H9 (cell line): ENCODE measurements around the gene APOM. TPM values are rescaled to one million over a fixed set of nuclear protein-coding genes. Genes with fewer than 3 reads are reported as not detected.

Experiments used
- DNase-seq: peaks from one replicate; pipeline ENCODE4 v3.0.0-alpha.2; 2017
- H2AFZ ChIP-seq: one replicate; pipeline ENCODE4 v1.6.1; 2013; ENCODE audit warnings: mild to moderate bottlenecking, low read length, control low read depth, moderate library complexity
- H2AK5ac ChIP-seq: 2 replicates; pipeline ENCODE4 v1.6.1; 2013; ENCODE audit warnings: low read length, control low read depth, mixed read lengths; ENCODE audit not compliant: insufficient read length
- H2BK120ac ChIP-seq: one replicate; pipeline ENCODE4 v1.6.1; 2013; ENCODE audit warnings: low read depth, mild to moderate bottlenecking, low read length, control low read depth, inconsistent platforms; ENCODE audit not compliant: poor library complexity, severe bottlenecking
- H2BK12ac ChIP-seq: 2 replicates; pipeline ENCODE4 v1.6.1; 2013; ENCODE audit warnings: low read length, control low read depth, mixed read lengths, low read depth; ENCODE audit not compliant: insufficient read length
- H2BK15ac ChIP-seq: 2 replicates; pipeline ENCODE4 v1.6.1; 2013; ENCODE audit warnings: low read depth, low read length, control low read depth
- H2BK20ac ChIP-seq: one replicate; pipeline ENCODE4 v1.6.1; 2013; ENCODE audit warnings: low read depth, mild to moderate bottlenecking, low read length, control low read depth, inconsistent platforms; ENCODE audit not compliant: poor library complexity, severe bottlenecking
- H2BK5ac ChIP-seq: 2 replicates; pipeline ENCODE4 v1.6.1; 2013; ENCODE audit warnings: low read length, control low read depth, mixed read lengths; ENCODE audit not compliant: insufficient read length
- H3K14ac ChIP-seq: 2 replicates; pipeline ENCODE4 v1.6.1; 2013; ENCODE audit warnings: low read length, control low read depth; ENCODE audit not compliant: insufficient read depth
- H3K18ac ChIP-seq: 2 replicates; pipeline ENCODE4 v1.6.1; 2013; ENCODE audit warnings: low read depth, mild to moderate bottlenecking, mixed read lengths, low read length, control low read depth; ENCODE audit not compliant: insufficient read length
- H3K23ac ChIP-seq: 2 replicates; pipeline ENCODE4 v1.6.1; 2013; ENCODE audit warnings: low read length, control low read depth, mixed read lengths, low read depth; ENCODE audit not compliant: insufficient read length
- H3K23me2 ChIP-seq: 2 replicates; pipeline ENCODE4 v1.6.1; 2013; ENCODE audit warnings: low read depth, mild to moderate bottlenecking, mixed read lengths, low read length, control low read depth; ENCODE audit not compliant: insufficient read length, poor library complexity, severe bottlenecking
- H3K27ac ChIP-seq: 2 replicates; pipeline ENCODE4 v1.5.1; 2013; ENCODE audit warnings: low read length, control low read depth, mixed read lengths, low read depth; ENCODE audit not compliant: insufficient read length
- H3K27me3 ChIP-seq: 2 replicates; pipeline ENCODE4 v1.6.1; 2013; ENCODE audit warnings: low read length, control low read depth, inconsistent platforms; ENCODE audit not compliant: insufficient read depth
- H3K4ac ChIP-seq: 2 replicates; pipeline ENCODE4 v1.6.1; 2013; ENCODE audit warnings: low read depth, mild to moderate bottlenecking, control low read depth, inconsistent platforms, low read length, moderate library complexity
- H3K4me1 ChIP-seq: 2 replicates; pipeline ENCODE4 v1.6.1; 2013; ENCODE audit warnings: low read length, control low read depth, inconsistent platforms; ENCODE audit not compliant: insufficient read depth
- H3K4me2 ChIP-seq: 2 replicates; pipeline ENCODE4 v1.6.1; 2013; ENCODE audit warnings: low read length, control low read depth, mixed read lengths; ENCODE audit not compliant: insufficient read length, insufficient read depth
- H3K56ac ChIP-seq: 2 replicates; pipeline ENCODE4 v1.6.1; 2013; ENCODE audit warnings: low read depth, mild to moderate bottlenecking, mixed read lengths, low read length, control low read depth; ENCODE audit not compliant: insufficient read length
- H3K79me1 ChIP-seq: 2 replicates; pipeline ENCODE4 v1.6.1; 2013; ENCODE audit warnings: low read depth, mild to moderate bottlenecking, moderate library complexity, low read length, control low read depth, inconsistent platforms; ENCODE audit not compliant: insufficient read depth, poor library complexity, severe bottlenecking
- H3K79me2 ChIP-seq: 2 replicates; pipeline ENCODE4 v1.6.1; 2013; ENCODE audit warnings: low read length, control low read depth, inconsistent platforms; ENCODE audit not compliant: insufficient read depth
- H3K9ac ChIP-seq: 2 replicates; pipeline ENCODE4 v1.6.1; 2013; ENCODE audit warnings: low read length, control low read depth, mixed read lengths; ENCODE audit not compliant: insufficient read length; ENCODE audit errors: extremely low read depth
- H3K9me3 ChIP-seq: one replicate; pipeline ENCODE4 v1.6.1; 2013; ENCODE audit warnings: low read depth, low read length, inconsistent platforms; ENCODE audit not compliant: control insufficient read depth
- H3T11ph ChIP-seq: one replicate; pipeline ENCODE4 v1.6.1; 2013; ENCODE audit warnings: mild to moderate bottlenecking, low read length, control low read depth, inconsistent platforms
- H4K20me1 ChIP-seq: one replicate; pipeline ENCODE4 v1.6.1; 2013; ENCODE audit not compliant: control insufficient read depth, insufficient read length, insufficient read depth
- H4K5ac ChIP-seq: 2 replicates; pipeline ENCODE4 v1.6.1; 2013; ENCODE audit warnings: low read depth, mild to moderate bottlenecking, mixed read lengths, low read length, control low read depth; ENCODE audit not compliant: insufficient read length
- H4K8ac ChIP-seq: replicated peaks from 2 replicates; pipeline ENCODE4 v1.6.1; 2013; ENCODE audit warnings: low read length, control low read depth, mixed read lengths, low read depth; ENCODE audit not compliant: insufficient read length
- H4K91ac ChIP-seq: 2 replicates; pipeline ENCODE4 v1.6.1; 2013; ENCODE audit warnings: low read depth, mild to moderate bottlenecking, moderate library complexity, mixed read lengths, low read length, control low read depth; ENCODE audit not compliant: insufficient read length
- H3K27ac Mint-ChIP-seq, 3 experiments: 2 replicates in 2 of 3; 3 replicates in 1 of 3; pipeline ENCODE4 v1.8.0; 2020 to 2021; ENCODE audit warnings: mixed read lengths in 3 of 3, mild to moderate bottlenecking in 1 of 3, moderate library complexity in 1 of 3
- H3K27me3 Mint-ChIP-seq: 2 replicates; pipeline ENCODE4 v1.8.0; 2021; ENCODE audit warnings: low read depth, mild to moderate bottlenecking, moderate library complexity, mixed read lengths
- H3K36me3 Mint-ChIP-seq, 3 experiments: 2 replicates in 2 of 3; 3 replicates in 1 of 3; pipeline ENCODE4 v1.8.0; 2020 to 2021; ENCODE audit warnings: low read depth in 3 of 3, mixed read lengths in 3 of 3; ENCODE audit not compliant: insufficient read depth in 1 of 3
- H3K4me1 Mint-ChIP-seq, 2 experiments: 2 replicates each; pipeline ENCODE4 v1.8.0; 2020; ENCODE audit warnings: mixed read lengths in 2 of 2
- H3K4me3 Mint-ChIP-seq, 2 experiments: 2 replicates in 1 of 2; 3 replicates in 1 of 2; pipeline ENCODE4 v1.8.0; 2020 to 2021; ENCODE audit warnings: mild to moderate bottlenecking in 2 of 2, mixed read lengths in 2 of 2, moderate library complexity in 1 of 2
- H3K9me3 Mint-ChIP-seq, 2 experiments: 2 replicates in 1 of 2; 3 replicates in 1 of 2; pipeline ENCODE4 v1.8.0; 2020; ENCODE audit warnings: mild to moderate bottlenecking in 2 of 2, mixed read lengths in 2 of 2, moderate library complexity in 1 of 2
- CTCF ChIP-seq: fragments of 200-600 bp; sonication (generic); conservative IDR thresholded peaks from 3 replicates; pipeline ENCODE4 v1.8.0; 2021; ENCODE audit warnings: antibody characterized with exemption, mild to moderate bottlenecking
- WGBS: extraction: QIAGEN DNeasy Blood & Tissue Kit; methylation state at CpG from one replicate; pipeline ENCODE4 v1.1.7; 2013; ENCODE audit warnings: missing lambda C conversion rate, low lambda C conversion rate, mixed read lengths; ENCODE audit not compliant: insufficient read length; ENCODE audit errors: extremely low coverage; 5-methylcytosine and 5-hydroxymethylcytosine counted together
- total RNA-seq: library from RNA; stranded (reverse); gene quantifications from 2 replicates; pipeline ENCODE4 v1.2.1, GENCODE V29; 2021

APOM gene
- total RNA-seq, 1 experiment from 2014 or later = 3.6 TPM

- H4K8ac ChIP-seq = no peak overlapping the region
- WGBS = no CpG with 5 or more reads among the region's 16 CpGs
- H4K20me1 ChIP-seq = no peaks in the 10 kb centered on the region
- no peak overlapping the region for H3K14ac ChIP-seq
- H3K79me1 ChIP-seq = peaks cover 3% of the 10 kb centered on the region
- no peak overlapping the region for H3K27ac ChIP-seq
- H2BK120ac ChIP-seq = no peak overlapping the region
- Mint-ChIP-seq H3K27ac (peak overlapping the region in 1 of 3 experiments; percentile 56; a peak in 2 of 7 replicates), H3K4me3 (no peak overlapping the region), H3K36me3 (peaks cover 82 to 100% (median 100%) of the 10 kb centered on the region in 3 experiments), H3K27me3 (no peaks in the 10 kb centered on the region; the same call in 1 of the 2 replicates), H3K4me1 (peaks cover 0 to 3% of the 10 kb centered on the region in 2 experiments; a peak in 1 of 4 replicates), H3K9me3 (no peaks in the 10 kb centered on the region)
- no peak overlapping the region for H2AK5ac ChIP-seq
- H3K4me1 ChIP-seq = no peaks in the 10 kb centered on the region
- no peak overlapping the region for H2AFZ ChIP-seq
- H4K5ac ChIP-seq = no peak overlapping the region
- H2BK5ac ChIP-seq = no peak overlapping the region
- no peak overlapping the region for H3T11ph ChIP-seq
- H3K9ac ChIP-seq = no peak overlapping the region
- H3K79me2 ChIP-seq = no peaks in the 10 kb centered on the region
- H3K56ac ChIP-seq = no peak overlapping the region
- H2BK20ac ChIP-seq = no peak overlapping the region
- no peak for DNase-seq
- H3K9me3 ChIP-seq = no peaks in the 10 kb centered on the region
- H2BK12ac ChIP-seq = no peak overlapping the region
- H3K18ac ChIP-seq = no peak overlapping the region
- TF ChIP-seq CTCF = no peak
- no peaks in the 10 kb centered on the region for H3K27me3 ChIP-seq
- H3K23ac ChIP-seq = no peak overlapping the region
- no peak overlapping the region for H4K91ac ChIP-seq
- H2BK15ac ChIP-seq = no peak overlapping the region
- H3K23me2 ChIP-seq = no peaks in the 10 kb centered on the region
- no peak overlapping the region for H3K4ac ChIP-seq
- H3K4me2 ChIP-seq = no peak overlapping the region
These were observed 24.5 kb upstream of the APOM start for GRCh38 chr6:31631209-31631608.
